ENCODE results near the gene ANKFN1. TPM values are rescaled to one million over a fixed set of nuclear protein-coding genes. Genes with fewer than 3 reads are reported as not detected.

ANKFN1 gene
- total RNA-seq, 1 experiment from 2014 or later, result not detected

- no peaks in the 10 kb centered on the region for H3K36me3 Mint-ChIP-seq (ENCODE audit: insufficient read depth, unreplicated experiment)
- BruUV-seq (replicated peaks), result no TSS peak
- H3K27me3 Mint-ChIP-seq (ENCODE audit: unreplicated experiment), result no peaks in the 10 kb centered on the region
Observed at GRCh38 chr17:56389356-56389755, 236.1 kb downstream of the ANKFN1 start.

GRCh38 chr17:56392321-56392720 is 239.0 kb downstream of the ANKFN1 start:
- Mint-ChIP-seq H3K4me3 (ENCODE audit: low read depth, unreplicated experiment) (no peak overlapping the region), H3K36me3 (ENCODE audit: insufficient read depth, unreplicated experiment) (no peaks in the 10 kb centered on the region), H3K27ac (ENCODE audit: unreplicated experiment) (no peak overlapping the region), H3K9me3 (ENCODE audit: low read depth, unreplicated experiment) (no peaks in the 10 kb centered on the region), H3K27me3 (ENCODE audit: unreplicated experiment) (no peaks in the 10 kb centered on the region), H3K4me1 (ENCODE audit: low read depth, unreplicated experiment) (no peaks in the 10 kb centered on the region)
- no peak for TF ChIP-seq CTCF (IDR thresholded peaks at IDR 0.05; ENCODE audit: unreplicated experiment)
- CTCF ChIA-PET, result no interaction called here
- BruUV-seq (replicated peaks), result no TSS peak
- intact Hi-C loops (cut with micrococcal nuclease; ENCODE audit: unreplicated experiment), result no loop called here
- no peak for DNase-seq

More at GRCh38 chr17:56389356-56389755, 236.1 kb downstream of the ANKFN1 start:
- intact Hi-C loops (cut with micrococcal nuclease; ENCODE audit: unreplicated experiment), result no loop called here
- CTCF ChIA-PET, result no interaction called here
- Mint-ChIP-seq H3K4me3 (ENCODE audit: low read depth, unreplicated experiment) (no peak overlapping the region), H3K4me1 (ENCODE audit: low read depth, unreplicated experiment) (no peaks in the 10 kb centered on the region), H3K27ac (ENCODE audit: unreplicated experiment) (no peak overlapping the region), H3K9me3 (ENCODE audit: low read depth, unreplicated experiment) (no peaks in the 10 kb centered on the region)
- TF ChIP-seq CTCF (IDR thresholded peaks at IDR 0.05; ENCODE audit: unreplicated experiment), result no peak
- DNase-seq, result no peak

- no peak overlapping the region for H3K4me3 Mint-ChIP-seq (ENCODE audit: low read depth, unreplicated experiment)
- intact Hi-C loops (cut with micrococcal nuclease; ENCODE audit: unreplicated experiment), result no loop called here
- H3K27ac Mint-ChIP-seq (ENCODE audit: unreplicated experiment), result no peak overlapping the region
- no peak for DNase-seq
- CTCF ChIA-PET, result no interaction called here
- no peaks in the 10 kb centered on the region for H3K27me3 Mint-ChIP-seq (ENCODE audit: unreplicated experiment)
- no peaks in the 10 kb centered on the region for H3K9me3 Mint-ChIP-seq (ENCODE audit: low read depth, unreplicated experiment)
- H3K36me3 Mint-ChIP-seq (ENCODE audit: insufficient read depth, unreplicated experiment), result no peaks in the 10 kb centered on the region
- no peak for TF ChIP-seq CTCF (IDR thresholded peaks at IDR 0.05; ENCODE audit: unreplicated experiment)
- no peaks in the 10 kb centered on the region for H3K4me1 Mint-ChIP-seq (ENCODE audit: low read depth, unreplicated experiment)
- BruUV-seq (replicated peaks), result no TSS peak
Observed at GRCh38 chr17:56393156-56393555, 239.9 kb downstream of the ANKFN1 start.

GRCh38 chr17:56395787-56396186 is 242.5 kb downstream of the ANKFN1 start:
- TF ChIP-seq CTCF (IDR thresholded peaks at IDR 0.05; ENCODE audit: unreplicated experiment), result no peak
- Mint-ChIP-seq H3K9me3 (ENCODE audit: low read depth, unreplicated experiment) (no peaks in the 10 kb centered on the region), H3K36me3 (ENCODE audit: insufficient read depth, unreplicated experiment) (no peaks in the 10 kb centered on the region), H3K27ac (ENCODE audit: unreplicated experiment) (no peak overlapping the region), H3K27me3 (ENCODE audit: unreplicated experiment) (no peaks in the 10 kb centered on the region), H3K4me1 (ENCODE audit: low read depth, unreplicated experiment) (no peaks in the 10 kb centered on the region), H3K4me3 (ENCODE audit: low read depth, unreplicated experiment) (no peak overlapping the region)
- CTCF ChIA-PET, result interaction anchor here (0.6 kb wide), 1 partner anchor 207 kb away, joined by 3 read pairs; no protein-coding TSS in a partner anchor
- BruUV-seq (replicated peaks), result no TSS peak
- intact Hi-C loops (cut with micrococcal nuclease; ENCODE audit: unreplicated experiment), result no loop called here
- no peak for DNase-seq

Measured in Calu3 (cell line).